H9 (cell line): Measurements from ENCODE around the gene PRPF19. TPM values are rescaled to one million over a fixed set of nuclear protein-coding genes. Genes with fewer than 3 reads are reported as not detected.

Experiments used
- DNase-seq: peaks from one replicate; pipeline ENCODE4 v3.0.0-alpha.2; 2017
- H2AFZ ChIP-seq: one replicate; pipeline ENCODE4 v1.6.1; 2013; ENCODE audit warnings: mild to moderate bottlenecking, low read length, control low read depth, moderate library complexity
- H2AK5ac ChIP-seq: 2 replicates; pipeline ENCODE4 v1.6.1; 2013; ENCODE audit warnings: low read length, control low read depth, mixed read lengths; ENCODE audit not compliant: insufficient read length
- H2BK120ac ChIP-seq: one replicate; pipeline ENCODE4 v1.6.1; 2013; ENCODE audit warnings: low read depth, mild to moderate bottlenecking, low read length, control low read depth, inconsistent platforms; ENCODE audit not compliant: poor library complexity, severe bottlenecking
- H2BK12ac ChIP-seq: 2 replicates; pipeline ENCODE4 v1.6.1; 2013; ENCODE audit warnings: low read length, control low read depth, mixed read lengths, low read depth; ENCODE audit not compliant: insufficient read length
- H2BK15ac ChIP-seq: 2 replicates; pipeline ENCODE4 v1.6.1; 2013; ENCODE audit warnings: low read depth, low read length, control low read depth
- H2BK20ac ChIP-seq: one replicate; pipeline ENCODE4 v1.6.1; 2013; ENCODE audit warnings: low read depth, mild to moderate bottlenecking, low read length, control low read depth, inconsistent platforms; ENCODE audit not compliant: poor library complexity, severe bottlenecking
- H2BK5ac ChIP-seq: 2 replicates; pipeline ENCODE4 v1.6.1; 2013; ENCODE audit warnings: low read length, control low read depth, mixed read lengths; ENCODE audit not compliant: insufficient read length
- H3K14ac ChIP-seq: 2 replicates; pipeline ENCODE4 v1.6.1; 2013; ENCODE audit warnings: low read length, control low read depth; ENCODE audit not compliant: insufficient read depth
- H3K18ac ChIP-seq: 2 replicates; pipeline ENCODE4 v1.6.1; 2013; ENCODE audit warnings: low read depth, mild to moderate bottlenecking, mixed read lengths, low read length, control low read depth; ENCODE audit not compliant: insufficient read length
- H3K23ac ChIP-seq: 2 replicates; pipeline ENCODE4 v1.6.1; 2013; ENCODE audit warnings: low read length, control low read depth, mixed read lengths, low read depth; ENCODE audit not compliant: insufficient read length
- H3K23me2 ChIP-seq: 2 replicates; pipeline ENCODE4 v1.6.1; 2013; ENCODE audit warnings: low read depth, mild to moderate bottlenecking, mixed read lengths, low read length, control low read depth; ENCODE audit not compliant: insufficient read length, poor library complexity, severe bottlenecking
- H3K27ac ChIP-seq: 2 replicates; pipeline ENCODE4 v1.5.1; 2013; ENCODE audit warnings: low read length, control low read depth, mixed read lengths, low read depth; ENCODE audit not compliant: insufficient read length
- H3K27me3 ChIP-seq: 2 replicates; pipeline ENCODE4 v1.6.1; 2013; ENCODE audit warnings: low read length, control low read depth, inconsistent platforms; ENCODE audit not compliant: insufficient read depth
- H3K4ac ChIP-seq: 2 replicates; pipeline ENCODE4 v1.6.1; 2013; ENCODE audit warnings: low read depth, mild to moderate bottlenecking, control low read depth, inconsistent platforms, low read length, moderate library complexity
- H3K4me1 ChIP-seq: 2 replicates; pipeline ENCODE4 v1.6.1; 2013; ENCODE audit warnings: low read length, control low read depth, inconsistent platforms; ENCODE audit not compliant: insufficient read depth
- H3K4me2 ChIP-seq: 2 replicates; pipeline ENCODE4 v1.6.1; 2013; ENCODE audit warnings: low read length, control low read depth, mixed read lengths; ENCODE audit not compliant: insufficient read length, insufficient read depth
- H3K56ac ChIP-seq: 2 replicates; pipeline ENCODE4 v1.6.1; 2013; ENCODE audit warnings: low read depth, mild to moderate bottlenecking, mixed read lengths, low read length, control low read depth; ENCODE audit not compliant: insufficient read length
- H3K79me1 ChIP-seq: 2 replicates; pipeline ENCODE4 v1.6.1; 2013; ENCODE audit warnings: low read depth, mild to moderate bottlenecking, moderate library complexity, low read length, control low read depth, inconsistent platforms; ENCODE audit not compliant: insufficient read depth, poor library complexity, severe bottlenecking
- H3K79me2 ChIP-seq: 2 replicates; pipeline ENCODE4 v1.6.1; 2013; ENCODE audit warnings: low read length, control low read depth, inconsistent platforms; ENCODE audit not compliant: insufficient read depth
- H3K9ac ChIP-seq: 2 replicates; pipeline ENCODE4 v1.6.1; 2013; ENCODE audit warnings: low read length, control low read depth, mixed read lengths; ENCODE audit not compliant: insufficient read length; ENCODE audit errors: extremely low read depth
- H3K9me3 ChIP-seq: one replicate; pipeline ENCODE4 v1.6.1; 2013; ENCODE audit warnings: low read depth, low read length, inconsistent platforms; ENCODE audit not compliant: control insufficient read depth
- H3T11ph ChIP-seq: one replicate; pipeline ENCODE4 v1.6.1; 2013; ENCODE audit warnings: mild to moderate bottlenecking, low read length, control low read depth, inconsistent platforms
- H4K20me1 ChIP-seq: one replicate; pipeline ENCODE4 v1.6.1; 2013; ENCODE audit not compliant: control insufficient read depth, insufficient read length, insufficient read depth
- H4K5ac ChIP-seq: 2 replicates; pipeline ENCODE4 v1.6.1; 2013; ENCODE audit warnings: low read depth, mild to moderate bottlenecking, mixed read lengths, low read length, control low read depth; ENCODE audit not compliant: insufficient read length
- H4K8ac ChIP-seq: replicated peaks from 2 replicates; pipeline ENCODE4 v1.6.1; 2013; ENCODE audit warnings: low read length, control low read depth, mixed read lengths, low read depth; ENCODE audit not compliant: insufficient read length
- H4K91ac ChIP-seq: 2 replicates; pipeline ENCODE4 v1.6.1; 2013; ENCODE audit warnings: low read depth, mild to moderate bottlenecking, moderate library complexity, mixed read lengths, low read length, control low read depth; ENCODE audit not compliant: insufficient read length
- H3K27ac Mint-ChIP-seq, 3 experiments: 2 replicates in 2 of 3; 3 replicates in 1 of 3; pipeline ENCODE4 v1.8.0; 2020 to 2021; ENCODE audit warnings: mixed read lengths in 3 of 3, mild to moderate bottlenecking in 1 of 3, moderate library complexity in 1 of 3
- H3K27me3 Mint-ChIP-seq: 2 replicates; pipeline ENCODE4 v1.8.0; 2021; ENCODE audit warnings: low read depth, mild to moderate bottlenecking, moderate library complexity, mixed read lengths
- H3K36me3 Mint-ChIP-seq, 3 experiments: 2 replicates in 2 of 3; 3 replicates in 1 of 3; pipeline ENCODE4 v1.8.0; 2020 to 2021; ENCODE audit warnings: low read depth in 3 of 3, mixed read lengths in 3 of 3; ENCODE audit not compliant: insufficient read depth in 1 of 3
- H3K4me1 Mint-ChIP-seq, 2 experiments: 2 replicates each; pipeline ENCODE4 v1.8.0; 2020; ENCODE audit warnings: mixed read lengths in 2 of 2
- H3K4me3 Mint-ChIP-seq, 2 experiments: 2 replicates in 1 of 2; 3 replicates in 1 of 2; pipeline ENCODE4 v1.8.0; 2020 to 2021; ENCODE audit warnings: mild to moderate bottlenecking in 2 of 2, mixed read lengths in 2 of 2, moderate library complexity in 1 of 2
- H3K9me3 Mint-ChIP-seq, 2 experiments: 2 replicates in 1 of 2; 3 replicates in 1 of 2; pipeline ENCODE4 v1.8.0; 2020; ENCODE audit warnings: mild to moderate bottlenecking in 2 of 2, mixed read lengths in 2 of 2, moderate library complexity in 1 of 2
- CTCF ChIP-seq: fragments of 200-600 bp; sonication (generic); conservative IDR thresholded peaks from 3 replicates; pipeline ENCODE4 v1.8.0; 2021; ENCODE audit warnings: antibody characterized with exemption, mild to moderate bottlenecking
- WGBS: extraction: QIAGEN DNeasy Blood & Tissue Kit; methylation state at CpG from one replicate; pipeline ENCODE4 v1.1.7; 2013; ENCODE audit warnings: missing lambda C conversion rate, low lambda C conversion rate, mixed read lengths; ENCODE audit not compliant: insufficient read length; ENCODE audit errors: extremely low coverage; 5-methylcytosine and 5-hydroxymethylcytosine counted together
- total RNA-seq: library from RNA; stranded (reverse); gene quantifications from 2 replicates; pipeline ENCODE4 v1.2.1, GENCODE V29; 2021

Gene PRPF19
- total RNA-seq, 1 experiment from 2014 or later: 130 TPM

- peaks cover 13 to 19% of the 10 kb centered on the region in 2 experiments for H3K4me1 Mint-ChIP-seq
- H3K9ac ChIP-seq: no peak overlapping the region
- no peak overlapping the region; the same call in 1 of the 2 replicates for H3K14ac ChIP-seq
- no peak overlapping the region for H2AFZ ChIP-seq
- H3K79me1 ChIP-seq: no peaks in the 10 kb centered on the region
- no peaks in the 10 kb centered on the region for H3K9me3 ChIP-seq
- no peaks in the 10 kb centered on the region for H3K9me3 Mint-ChIP-seq
- TF ChIP-seq CTCF: no peak
- no peak for DNase-seq
- no peak overlapping the region; a peak in 1 of 7 replicates for H3K27ac Mint-ChIP-seq
- no peak overlapping the region for H3K18ac ChIP-seq
- no peaks in the 10 kb centered on the region for H3K27me3 ChIP-seq
- H2BK5ac ChIP-seq: no peak overlapping the region
- H3K27ac ChIP-seq: no peak overlapping the region
- no CpG with 5 or more reads among the region's 21 CpGs for WGBS
- no peaks in the 10 kb centered on the region for H3K79me2 ChIP-seq
- H2BK20ac ChIP-seq: no peak overlapping the region
- no peaks in the 10 kb centered on the region for H3K4me1 ChIP-seq
- H2AK5ac ChIP-seq: no peak overlapping the region
- no peak overlapping the region for H4K91ac ChIP-seq
- no peak overlapping the region for H4K5ac ChIP-seq
- H3K4me2 ChIP-seq: no peak overlapping the region
- peaks cover 12 to 42% (median 42%) of the 10 kb centered on the region in 3 experiments; a peak in 6 of 7 replicates for H3K36me3 Mint-ChIP-seq
- H4K8ac ChIP-seq: no peak overlapping the region
- H3K56ac ChIP-seq: no peak overlapping the region
- no peak overlapping the region for H3K4me3 Mint-ChIP-seq
- H2BK15ac ChIP-seq: no peak overlapping the region
- H2BK12ac ChIP-seq: no peak overlapping the region
- H3T11ph ChIP-seq: no peak overlapping the region
- no peaks in the 10 kb centered on the region for H3K23me2 ChIP-seq
- no peaks in the 10 kb centered on the region for H4K20me1 ChIP-seq
- H3K27me3 Mint-ChIP-seq: peaks cover under 1% of the 10 kb centered on the region
- H2BK120ac ChIP-seq: no peak overlapping the region
- no peak overlapping the region for H3K4ac ChIP-seq
- H3K23ac ChIP-seq: no peak overlapping the region
Measured at GRCh38 chr11:60934790-60935605, 28.6 kb upstream of the PRPF19 start.
